Measurements from ENCODE around the gene CLTB.

The CLTB gene

GRCh38 chr5:176389135-176390123 is 26.9 kb downstream of the CLTB start:
- TF ChIP-seq CTCF (IDR thresholded peaks at IDR 0.05; ENCODE audit: low read depth, low read length, missing control alignments) = no peak
- no peak for DNase-seq (ENCODE audit: low read depth)
- H3K4me3 ChIP-seq (ENCODE audit: low read depth, low read length) = peak overlapping the region; percentile 95
- in situ Hi-C loops (cut with HindIII; ENCODE audit: low sequenced_read_pairs) = no loop called here

GRCh38 chr5:176388444-176389134 is 27.8 kb downstream of the CLTB start, which contains the start of the genes HIGD2A and NOP16:
HIGD2A (plus strand) TSS chr5:176388751; CDS start chr5:176388820, 69 bp downstream.
NOP16 (minus strand) TSS chr5:176388598; CDS start chr5:176388539, 59 bp downstream.
- TF ChIP-seq CTCF (IDR thresholded peaks at IDR 0.05; ENCODE audit: low read depth, low read length, missing control alignments) = no peak
- in situ Hi-C loops (cut with HindIII; ENCODE audit: low sequenced_read_pairs) = no loop called here
- H3K4me3 ChIP-seq (ENCODE audit: low read depth, low read length) = peak within 1 kb of the TSS; percentile 95
- peak; percentile 97 for DNase-seq (ENCODE audit: low read depth)

- peak overlapping the region; percentile 95 for H3K4me3 ChIP-seq (ENCODE audit: low read depth, low read length)
- no peak for DNase-seq (ENCODE audit: low read depth)
- in situ Hi-C loops (cut with HindIII; ENCODE audit: low sequenced_read_pairs) = no loop called here
- no peak for TF ChIP-seq CTCF (IDR thresholded peaks at IDR 0.05; ENCODE audit: low read depth, low read length, missing control alignments)
These were observed 28.3 kb downstream of the CLTB start for GRCh38 chr5:176388003-176388443.

GRCh38 chr5:176387384-176387925 is 28.9 kb downstream of the CLTB start:
- in situ Hi-C loops (cut with HindIII; ENCODE audit: low sequenced_read_pairs) = no loop called here
- TF ChIP-seq CTCF (IDR thresholded peaks at IDR 0.05; ENCODE audit: low read depth, low read length, missing control alignments) = no peak
- no peak for DNase-seq (ENCODE audit: low read depth)
- H3K4me3 ChIP-seq (ENCODE audit: low read depth, low read length) = peak overlapping the region; percentile 95

- no peak for TF ChIP-seq CTCF (IDR thresholded peaks at IDR 0.05; ENCODE audit: low read depth, low read length, missing control alignments)
- no peak for DNase-seq (ENCODE audit: low read depth)
- in situ Hi-C loops (cut with HindIII; ENCODE audit: low sequenced_read_pairs) = no loop called here
- no peak overlapping the region for H3K4me3 ChIP-seq (ENCODE audit: low read depth, low read length)
These were observed 29.8 kb downstream of the CLTB start for GRCh38 chr5:176386491-176386890.

- in situ Hi-C loops (cut with HindIII; ENCODE audit: low sequenced_read_pairs) = no loop called here
- no peak overlapping the region for H3K4me3 ChIP-seq (ENCODE audit: low read depth, low read length)
- TF ChIP-seq CTCF (IDR thresholded peaks at IDR 0.05; ENCODE audit: low read depth, low read length, missing control alignments) = no peak
These were observed 31.3 kb downstream of the CLTB start for GRCh38 chr5:176384991-176385390.

More at GRCh38 chr5:176384991-176385390, 31.3 kb downstream of the CLTB start:
- no peak for DNase-seq (ENCODE audit: low read depth)
